Right lobe of liver (tissue), 4 donors: ENCODE results near the gene SELENOP.

Experiments used
- CTCF ChIP-seq, 4 donors: fragments of 200-600 bp in 3 of 4; fragments of 450-650 bp in 1 of 4; IDR thresholded peaks; one replicate each; pipeline versions ENCODE4 v1.5.1 to v1.8.0; 2016 to 2022; ENCODE audit warnings: antibody characterized with exemption in 4 of 4, mild to moderate bottlenecking in 2 of 4
- POLR2A ChIP-seq: fragments of 450-650 bp; IDR thresholded peaks from one replicate; pipeline ENCODE4 v1.6.1; 2017; ENCODE audit warnings: antibody characterized with exemption, mild to moderate bottlenecking
- donor health status: DM: no; HTN: no; CAD: no.
- donor health status: DM: no; HTN: no; CAD: no.
- donor health status: DM: no; HTN: yes; CAD: no.

GRCh38 chr5:42781584-42781983 lies 30.1 kb downstream of the SELENOP start:
- TF ChIP-seq CTCF (IDR thresholded peaks at IDR 0.05) (no peak), POLR2A (no peak)
